Stimulated activated CD4-positive, alpha-beta T cell treated with anti-CD3 and anti-CD28 coated beads, Interleukin-2, amount 100 ng/mL, for 24 hours (primary cell): ENCODE results near the gene ZNF385D.

ENCODE experiments used
- DNase-seq, 2 donors: peaks; one replicate each; pipeline ENCODE4 v3.0.0-alpha.2; 2020

The ZNF385D gene

DNA sequence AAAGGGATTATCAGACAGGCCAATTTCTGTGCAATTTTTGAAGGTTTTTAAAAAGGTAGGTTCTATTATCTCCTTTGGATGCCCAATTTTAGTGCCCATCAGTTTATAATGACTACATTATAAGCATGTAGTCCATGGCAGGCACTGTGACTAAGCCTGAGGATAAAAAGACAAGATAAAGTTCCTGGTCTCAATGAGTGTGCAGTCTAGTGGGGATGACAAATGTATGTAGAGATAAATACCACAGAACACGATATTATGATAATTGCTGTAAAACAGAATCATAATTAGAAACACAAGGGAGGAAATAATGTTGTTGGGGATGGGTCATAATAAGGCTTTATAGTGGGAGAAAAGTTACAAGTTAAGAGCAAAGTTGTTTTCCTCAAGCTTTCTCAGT is 163.1 kb downstream of the ZNF385D start:
- no peak for DNase-seq

DNA sequence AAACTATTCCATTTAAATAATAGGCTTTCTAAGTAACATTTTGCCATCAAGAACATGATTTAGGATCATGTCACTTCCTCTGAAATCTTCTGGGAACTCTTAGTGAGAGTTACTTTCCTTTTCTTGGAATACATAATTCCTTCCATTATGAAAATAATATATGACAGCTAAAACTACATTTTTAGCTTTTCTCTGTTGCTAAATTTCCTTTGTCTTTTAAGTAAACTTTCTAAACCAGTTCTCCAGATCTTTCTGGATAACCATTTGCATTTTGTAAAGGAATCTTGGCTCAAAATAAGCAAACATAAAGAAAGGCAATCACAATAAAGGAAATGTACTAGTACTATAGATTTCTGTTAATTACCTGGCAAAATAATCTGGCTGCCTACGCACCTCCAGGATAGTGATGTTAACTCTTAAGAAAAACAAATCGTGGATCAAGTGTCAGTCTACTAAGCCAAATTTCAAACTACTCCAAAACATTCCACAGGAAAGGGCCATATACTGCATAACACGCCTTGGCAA is 165.7 kb downstream of the ZNF385D start:
- DNase-seq, result no peak

DNA sequence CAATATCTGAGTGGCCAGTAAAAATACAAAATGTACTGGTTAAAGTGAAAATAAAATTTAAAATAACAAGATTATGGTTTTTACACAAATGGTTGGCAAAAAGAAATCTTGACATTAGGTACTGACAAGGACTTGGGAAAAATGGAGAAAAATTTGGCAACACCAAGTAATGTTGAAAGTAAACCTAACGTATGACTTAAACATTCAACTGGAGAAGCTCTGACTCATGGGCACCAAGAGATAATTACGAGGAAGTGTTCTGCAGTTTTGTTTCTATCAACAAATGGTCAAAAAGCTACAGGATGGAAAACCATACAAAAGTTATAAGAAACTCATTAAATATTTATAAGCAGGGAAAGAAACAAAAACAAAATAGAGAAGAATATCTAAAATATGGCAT is 177.7 kb downstream of the ZNF385D start:
- DNase-seq, result no peak

DNA sequence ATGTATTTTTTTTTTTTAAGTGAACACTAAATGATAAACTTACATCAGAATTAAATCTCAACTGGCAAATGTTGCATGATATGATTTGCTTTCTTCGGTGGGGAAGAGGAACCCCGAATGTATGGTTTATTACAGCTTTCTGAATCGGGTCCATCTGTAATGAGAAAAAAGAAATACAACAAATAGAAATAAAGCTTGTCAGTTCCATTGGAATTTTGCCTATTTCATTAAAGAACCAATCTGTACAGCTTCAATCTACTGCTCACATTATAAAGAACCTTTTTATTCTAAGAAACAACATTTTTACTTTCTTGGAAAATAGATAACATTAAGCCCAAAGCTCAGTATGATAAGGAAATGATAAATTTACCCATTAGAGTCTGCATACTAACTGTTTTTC is 186.5 kb downstream of the ZNF385D start:
- no peak for DNase-seq

DNA sequence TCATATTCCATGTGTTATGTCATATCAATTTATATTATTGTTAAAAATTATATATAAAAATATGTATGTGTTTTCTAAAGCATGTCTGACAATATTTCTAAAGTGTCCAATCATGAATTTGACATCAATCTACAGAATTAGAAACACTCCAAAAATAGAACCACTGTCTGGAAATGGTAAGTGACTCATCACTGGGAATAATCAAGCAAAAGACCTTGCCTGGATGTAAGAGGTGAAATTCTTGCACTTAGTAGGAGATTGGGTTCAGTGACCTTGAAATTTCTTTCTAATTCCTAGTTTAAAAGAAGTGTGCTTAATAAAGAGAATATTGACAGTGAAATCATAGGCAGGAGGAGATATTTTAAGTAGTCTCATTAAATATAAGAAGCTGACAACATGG is 188.8 kb downstream of the ZNF385D start:
- DNase-seq, result no peak

DNA sequence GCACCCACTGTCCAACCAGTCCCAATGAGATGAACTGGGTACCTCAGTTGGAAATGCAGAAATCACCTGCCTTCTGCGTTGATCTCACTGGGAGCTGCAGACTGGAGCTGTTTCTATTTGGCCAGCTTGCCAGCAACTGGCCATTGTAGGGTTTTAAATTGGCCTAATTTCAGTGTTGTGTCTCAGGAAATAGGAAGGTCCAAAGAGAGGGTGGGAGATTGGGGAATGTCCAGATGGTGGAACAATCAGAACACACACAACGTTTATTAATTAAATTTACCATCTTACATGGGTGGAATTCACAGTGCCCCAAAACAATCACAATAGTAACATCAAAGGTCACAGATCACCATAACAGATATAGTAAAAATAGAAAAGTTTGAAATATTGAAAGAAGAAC is 189.5 kb downstream of the ZNF385D start:
- DNase-seq, result no peak

DNA sequence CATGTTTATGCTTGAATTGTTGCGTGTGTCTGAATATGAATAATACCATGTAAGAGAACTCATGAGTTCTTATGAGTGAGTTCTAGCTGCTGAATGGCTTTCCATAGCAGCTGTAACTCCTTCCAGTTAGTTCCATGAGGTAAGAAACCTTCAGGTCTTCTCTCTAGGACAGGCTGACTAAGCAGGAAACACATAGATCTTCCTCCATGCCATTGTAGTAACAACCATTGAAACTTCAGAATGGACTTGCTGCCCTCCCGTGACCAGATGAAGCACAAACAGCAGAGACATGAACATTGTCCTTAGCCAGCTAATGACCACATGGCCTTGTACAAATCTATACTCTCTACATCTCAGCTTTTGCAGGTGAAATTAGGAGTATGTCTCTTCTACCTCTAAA is 200.0 kb downstream of the ZNF385D start:
- DNase-seq, result no peak

DNA sequence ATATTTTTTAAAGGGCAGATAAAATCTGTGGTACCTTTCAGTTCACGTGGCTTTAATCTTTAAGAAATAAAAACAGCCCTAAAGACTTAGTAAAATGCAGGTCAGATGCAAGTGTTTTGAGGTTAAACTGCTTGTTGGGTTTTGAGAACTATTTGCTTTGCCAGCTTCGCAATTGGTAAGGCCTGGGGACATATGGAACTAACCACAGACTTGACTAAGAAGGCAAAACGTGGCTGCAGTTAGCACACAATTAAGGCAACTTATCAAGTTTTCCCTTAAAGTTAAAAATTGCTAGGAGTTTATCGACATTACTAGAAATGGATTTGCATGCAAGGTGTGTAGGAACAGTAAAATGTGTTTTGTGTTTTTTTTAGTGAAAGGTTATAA is 206.9 kb downstream of the ZNF385D start:
- no peak for DNase-seq

DNA sequence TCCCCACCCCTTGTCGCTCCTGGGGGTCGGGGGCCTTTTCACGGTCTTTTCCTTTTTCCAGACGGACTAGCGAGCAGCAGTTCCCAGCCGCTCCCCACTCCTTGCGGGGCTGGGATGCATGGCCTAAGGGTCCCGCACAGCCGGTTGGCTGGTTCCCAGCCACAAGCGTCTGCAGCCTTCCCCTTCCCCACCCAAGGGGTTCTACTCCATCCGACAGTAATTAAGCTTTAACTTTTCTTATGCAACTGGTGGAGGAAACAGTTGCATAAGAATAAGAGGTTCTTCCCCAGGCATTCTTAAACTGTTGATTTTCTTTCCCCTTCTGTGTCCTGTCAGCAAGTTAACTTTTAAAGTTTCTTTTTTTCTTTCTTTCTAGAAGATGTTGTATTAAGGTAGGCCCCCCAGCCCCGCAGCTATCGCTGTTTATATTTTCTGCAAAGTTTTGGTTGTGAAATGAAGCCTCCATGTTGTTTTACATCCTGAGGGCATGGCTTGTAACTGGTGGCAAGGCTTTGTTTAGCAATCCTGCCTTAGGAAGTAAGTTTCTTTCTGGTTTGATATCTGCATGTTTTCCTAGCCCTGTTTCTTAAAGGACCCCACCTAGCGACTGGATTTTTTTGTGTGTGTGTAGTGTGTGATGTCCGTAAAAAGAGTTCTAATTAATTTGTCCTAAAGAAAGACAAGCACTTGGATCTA is 207.5 kb downstream of the ZNF385D start:
- DNase-seq, result no peak

DNA sequence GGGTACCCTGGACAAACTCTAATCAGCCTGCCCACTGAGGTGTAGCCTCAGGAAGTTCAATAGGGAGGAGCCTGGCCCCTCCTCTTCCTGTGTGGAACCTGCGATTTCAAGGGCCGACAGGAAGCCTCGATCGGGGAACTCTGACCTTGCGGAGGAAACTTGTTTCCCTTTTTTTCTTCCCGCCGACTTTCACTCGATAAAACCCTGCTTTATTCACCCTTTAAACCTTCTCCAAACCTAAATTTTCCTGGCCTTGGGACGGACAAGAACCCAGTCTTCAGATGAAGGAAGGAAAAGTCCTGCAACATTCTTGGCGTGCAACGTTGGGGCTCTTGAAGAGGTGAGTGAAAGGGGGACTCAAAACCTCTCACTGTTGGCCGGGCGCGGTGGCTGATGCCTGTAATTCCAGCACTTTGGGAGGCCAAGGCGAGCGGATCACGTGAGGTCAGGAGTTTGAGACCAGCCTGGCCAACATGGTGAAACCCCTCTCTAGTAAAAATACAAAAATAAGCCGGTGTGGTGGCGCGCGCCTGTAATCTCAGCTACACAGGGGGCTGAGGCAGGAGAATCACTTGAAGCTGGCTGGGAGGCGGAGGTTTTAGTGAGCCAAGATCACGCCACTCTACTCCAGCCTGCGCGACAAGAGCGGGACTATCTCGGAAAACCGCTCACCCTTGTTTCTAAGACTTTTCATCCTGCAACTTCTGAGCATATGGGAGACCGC is 208.2 kb downstream of the ZNF385D start:
- no peak for DNase-seq

DNA sequence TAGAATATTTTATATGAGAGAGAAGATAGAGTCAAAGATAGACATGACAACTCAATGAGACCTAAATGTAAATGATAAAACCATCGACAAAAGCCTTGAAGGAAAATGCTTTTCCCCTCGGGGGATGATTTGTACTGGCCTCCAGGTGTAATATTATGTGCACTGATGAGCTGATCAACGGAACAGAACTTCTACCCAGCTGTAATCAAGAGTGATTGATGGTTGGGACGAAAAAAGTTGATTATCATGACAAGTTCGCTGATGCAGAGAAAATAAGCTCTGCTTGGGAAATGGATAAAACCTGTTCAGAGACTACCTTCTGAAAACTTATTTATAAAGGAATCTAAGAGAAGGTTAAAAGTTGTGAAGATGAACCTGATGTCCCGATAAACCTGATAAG is 210.7 kb downstream of the ZNF385D start:
- DNase-seq, result no peak

DNA sequence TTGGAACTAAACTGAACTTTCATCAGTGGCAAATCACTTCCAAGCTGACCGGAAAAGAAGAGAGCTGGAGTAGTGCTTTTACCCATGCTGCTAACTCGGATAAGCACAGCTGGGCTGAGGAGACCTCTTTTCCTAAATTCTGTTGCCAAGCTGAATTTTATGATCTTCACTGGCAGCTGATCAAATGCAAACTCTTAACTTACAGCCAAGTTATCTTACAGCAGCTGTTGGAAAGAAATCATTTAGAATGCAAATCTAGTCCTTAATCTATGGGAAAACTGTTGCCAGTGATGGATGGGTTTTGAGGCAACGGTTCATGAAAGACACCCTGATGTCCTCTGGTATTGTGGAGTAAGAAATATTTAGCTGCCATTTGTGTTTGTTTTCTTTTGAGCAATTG is 216.5 kb downstream of the ZNF385D start:
- DNase-seq, result no peak

DNA sequence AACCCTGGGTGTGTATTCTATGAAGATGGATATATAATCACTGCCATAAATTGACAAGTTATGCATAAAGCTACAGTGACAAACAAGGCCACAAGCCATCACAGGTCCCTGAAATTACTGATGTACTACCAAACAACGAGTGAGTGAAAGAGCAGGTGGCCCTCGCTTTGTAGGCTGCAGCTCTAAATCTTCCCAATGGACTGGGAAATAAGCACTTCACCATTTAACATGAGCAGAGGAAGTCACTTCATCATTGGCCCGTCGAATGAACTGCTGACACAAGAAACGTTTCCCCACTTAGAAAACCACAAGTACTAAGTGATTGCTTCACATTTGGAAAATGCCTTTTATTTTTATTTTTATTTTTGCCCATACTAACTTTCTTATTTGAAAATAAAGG is 218.0 kb downstream of the ZNF385D start:
- DNase-seq, result no peak

DNA sequence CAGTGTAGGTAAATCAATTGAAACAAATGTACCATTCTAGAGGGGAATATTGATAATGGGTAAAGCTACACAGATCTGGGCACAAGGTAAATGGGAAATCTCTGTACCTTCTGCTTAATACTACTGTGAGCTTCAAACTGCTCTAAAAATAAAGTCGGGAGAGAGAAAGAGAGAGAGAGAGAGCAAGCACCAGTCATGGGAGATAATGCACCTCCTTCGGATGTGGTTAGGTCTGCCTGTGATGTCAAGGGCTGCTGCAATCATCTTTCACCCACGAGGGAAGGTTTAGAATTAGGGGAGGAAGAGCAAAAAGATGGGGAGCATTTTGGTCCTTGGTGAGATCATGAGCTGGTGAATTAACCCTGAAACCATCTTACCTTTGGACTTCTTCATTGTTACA is 219.1 kb downstream of the ZNF385D start:
- DNase-seq, result no peak

DNA sequence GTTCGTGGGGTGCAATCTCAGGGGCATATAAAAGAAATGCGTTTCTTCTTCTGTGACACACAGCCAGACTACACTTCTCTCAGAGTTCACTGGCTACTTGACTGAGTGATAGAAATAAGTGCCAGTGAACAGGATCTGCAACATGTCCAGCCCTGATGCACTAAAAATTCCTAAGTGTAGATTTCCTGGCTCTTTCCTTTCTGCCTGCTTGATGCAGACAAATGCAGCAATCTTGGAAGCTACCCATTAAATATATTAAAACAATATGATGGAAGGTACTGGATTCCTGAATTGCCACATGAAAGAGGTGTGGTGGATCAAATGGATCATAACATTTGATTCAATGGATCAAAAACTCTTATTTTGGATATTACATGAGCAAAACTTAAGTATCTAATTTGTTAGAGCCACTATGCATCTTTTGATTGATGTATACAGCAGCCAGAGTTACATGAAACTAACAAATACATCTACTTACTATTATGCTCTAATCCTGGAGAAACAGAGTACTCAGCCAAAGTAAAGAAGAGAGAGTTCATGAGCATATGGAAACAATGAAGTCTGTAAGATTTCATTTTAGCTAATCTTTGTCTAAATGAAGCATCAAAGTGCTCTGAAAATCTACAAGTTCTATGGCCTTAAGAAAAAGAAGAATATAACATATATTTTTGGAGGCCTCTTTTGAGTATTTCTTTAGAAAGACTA is 222.6 kb downstream of the ZNF385D start:
- no peak for DNase-seq

DNA sequence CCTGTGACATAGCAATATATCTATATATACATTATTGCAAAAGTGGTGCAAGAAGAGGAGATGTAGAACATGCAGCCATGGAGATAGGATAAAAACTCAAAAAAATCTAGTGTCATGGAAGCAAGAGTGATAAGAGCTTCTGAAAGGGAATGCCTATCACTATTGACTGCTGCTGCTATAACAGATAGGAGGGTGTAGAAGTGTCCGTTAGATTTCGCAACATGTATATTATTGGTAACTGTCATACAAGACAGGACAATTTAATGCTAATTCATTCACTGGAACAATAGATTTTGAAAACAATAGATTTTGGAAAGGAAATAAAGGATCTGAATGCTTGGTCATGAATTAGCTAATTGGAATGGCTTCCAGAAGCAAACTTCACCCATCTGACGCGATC is 224.5 kb downstream of the ZNF385D start:
- DNase-seq, result no peak

DNA sequence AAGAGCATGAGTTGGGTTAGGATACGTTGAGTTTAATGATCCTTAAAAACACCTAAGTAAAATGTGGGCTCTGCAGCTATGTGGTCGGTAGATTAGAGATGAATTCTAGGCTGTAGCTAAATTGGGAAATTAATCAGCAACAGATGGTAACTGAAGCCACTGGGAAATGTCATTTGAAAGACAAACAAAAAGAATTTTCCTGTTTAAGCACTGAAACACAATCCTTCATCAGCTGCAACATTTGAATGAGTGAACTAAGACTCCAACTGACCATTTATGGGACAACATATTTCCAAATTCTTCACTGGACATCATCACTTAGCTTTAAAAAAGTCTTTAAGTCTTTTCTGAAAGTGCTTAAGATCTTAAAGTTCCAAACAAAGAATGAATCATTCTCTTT is 226.9 kb downstream of the ZNF385D start:
- DNase-seq, result no peak

DNA sequence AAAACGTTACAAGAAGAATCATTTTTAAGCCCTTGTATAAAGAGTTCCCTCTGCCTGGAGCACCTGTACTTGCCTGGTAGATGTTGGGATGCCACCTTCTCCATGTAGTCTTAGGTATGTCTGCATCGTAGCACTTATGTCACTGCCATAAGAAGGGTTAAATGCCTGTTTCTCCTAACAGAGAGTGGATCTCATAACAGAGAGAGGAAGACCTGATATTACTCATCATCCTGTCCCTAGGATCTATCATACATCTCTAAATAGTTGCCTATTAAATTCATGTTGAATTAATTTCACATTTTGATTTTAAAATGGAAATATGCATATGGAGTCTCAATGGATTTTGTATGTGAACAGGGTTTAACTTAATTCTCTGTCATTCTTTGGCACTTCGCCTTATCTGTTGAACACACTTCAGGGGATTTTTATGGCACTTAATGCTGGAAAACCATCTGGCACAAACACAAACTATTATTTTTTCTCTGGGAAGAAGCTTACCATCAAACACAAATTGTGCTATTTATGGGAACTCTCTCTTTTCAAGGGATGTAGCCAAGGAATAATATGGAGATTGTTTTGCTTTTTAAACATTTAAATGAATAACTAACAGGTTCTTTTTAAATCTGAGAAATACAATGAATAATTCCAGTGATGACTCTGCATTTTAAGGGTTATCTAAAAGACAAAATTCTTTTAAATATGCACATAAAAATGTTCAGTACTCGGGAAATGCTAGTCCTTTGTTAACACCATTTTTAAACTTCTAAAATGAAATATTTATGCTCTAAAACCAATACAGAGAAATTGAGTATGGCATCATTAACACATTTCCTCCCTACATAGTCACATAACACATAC is 230.7 kb downstream of the ZNF385D start:
- no peak for DNase-seq

DNA sequence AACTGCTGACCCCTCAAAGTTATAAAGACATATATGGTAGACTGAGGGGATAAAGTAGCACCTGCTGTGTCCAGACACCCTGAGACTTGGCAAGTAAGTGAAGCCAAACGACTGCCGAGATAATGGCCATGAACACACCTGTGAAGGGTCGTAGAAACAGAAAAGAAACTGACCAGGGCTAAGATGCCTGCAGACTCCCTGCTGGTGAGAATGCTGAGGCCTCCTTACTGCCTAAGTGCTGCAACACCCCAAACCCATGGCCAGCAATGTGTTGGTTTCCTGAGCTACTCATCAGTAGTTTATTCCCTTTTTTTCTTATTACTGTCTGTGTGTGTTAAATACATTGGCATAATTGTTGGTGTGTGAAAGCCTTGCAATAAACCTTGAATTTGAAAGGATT is 233.8 kb downstream of the ZNF385D start:
- no peak for DNase-seq

DNA sequence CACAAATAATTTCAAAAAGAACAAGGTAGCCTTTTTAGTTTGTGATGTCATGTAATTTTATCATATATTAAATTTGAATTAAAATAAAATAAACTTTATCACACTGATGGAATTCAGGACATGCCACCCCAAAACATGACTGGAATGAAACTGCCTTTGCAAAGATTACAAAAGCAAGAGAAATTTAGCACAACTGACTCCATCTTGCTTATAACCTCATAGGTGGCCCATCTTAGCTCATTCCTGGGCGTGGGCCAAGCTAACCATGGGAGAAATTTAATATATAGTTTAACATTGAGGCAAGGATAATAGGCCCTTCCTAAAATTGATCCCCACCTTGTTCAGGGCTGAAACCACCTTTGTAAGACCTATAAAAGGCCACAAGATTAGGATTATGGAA is 235.6 kb downstream of the ZNF385D start:
- DNase-seq, result no peak

DNA sequence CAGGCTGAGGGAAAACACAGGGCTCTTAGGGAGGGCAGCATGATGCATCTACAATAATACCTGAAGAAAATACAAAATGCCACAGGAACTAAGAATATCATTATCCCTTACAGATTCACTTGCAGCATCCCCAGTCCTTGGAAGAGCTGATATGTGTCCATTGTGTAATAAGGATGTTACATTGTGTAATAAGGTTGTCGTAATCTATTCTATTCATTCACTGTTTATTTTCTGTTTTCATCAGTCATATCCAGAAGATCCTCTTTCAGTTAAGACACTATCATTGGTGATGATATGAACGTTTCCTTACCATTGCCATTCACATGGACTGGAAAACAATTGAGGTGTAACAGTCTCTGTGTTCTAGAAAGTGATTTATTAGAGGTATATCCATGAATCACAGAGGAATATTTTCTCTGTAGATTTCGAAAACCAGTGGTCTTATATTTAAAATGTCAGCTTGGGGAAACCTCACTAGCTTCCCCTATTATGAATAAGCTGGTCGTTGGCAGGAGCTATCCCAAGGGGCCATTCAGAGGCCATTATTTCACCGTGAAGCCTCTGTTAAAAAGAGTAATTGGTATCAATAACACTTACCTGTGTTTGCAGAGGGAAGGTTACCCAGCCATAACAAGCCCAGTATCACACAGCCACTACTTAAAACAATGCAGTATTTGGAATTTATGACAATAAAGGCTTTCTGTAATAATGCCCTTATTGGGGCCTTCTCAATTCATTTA is 241.1 kb downstream of the ZNF385D start:
- no peak for DNase-seq

DNA sequence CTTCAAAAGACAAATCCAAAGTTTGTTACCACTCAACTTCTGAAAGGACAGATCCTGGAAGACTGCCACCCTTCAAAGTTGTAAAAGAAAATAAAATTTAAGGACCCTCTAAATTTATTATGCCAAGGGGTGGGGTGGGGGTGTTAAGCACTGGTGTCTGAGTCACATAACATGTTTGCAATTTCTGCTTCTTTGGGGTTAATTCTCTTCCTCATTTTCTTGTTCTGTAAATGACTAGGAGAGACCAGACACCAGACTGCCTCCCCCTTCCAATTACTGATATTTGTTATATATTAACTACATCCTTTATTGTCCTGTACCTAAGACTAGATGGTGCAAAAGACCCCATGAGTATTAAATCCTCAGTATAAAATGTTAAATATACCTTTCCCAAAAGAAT is 242.8 kb downstream of the ZNF385D start:
- no peak for DNase-seq
